GM12892 (cell line): ENCODE measurements around the gene IFI35.

Source experiments
- DNase-seq: peaks from one replicate; pipeline ENCODE4 v3.0.0; 2011; ENCODE audit not compliant: insufficient read length
- FAIRE-seq: peaks from 2 replicates; lab custom pipeline; 2011; peaks lifted over from hg19 to GRCh38; lab: Jason Lieb, UNC
- POLR2A ChIP-seq: IDR thresholded peaks from 2 replicates; pipeline ENCODE4 v1.6.1; 2011; ENCODE audit warnings: low read depth, low read length, control low read depth
- POLR2AphosphoS5 ChIP-seq: IDR thresholded peaks from 2 replicates; pipeline ENCODE4 v1.6.1; 2011; ENCODE audit warnings: low read depth, low read length, control low read depth
- TAF1 ChIP-seq: IDR thresholded peaks from 2 replicates; pipeline ENCODE4 v1.6.1; 2011; ENCODE audit warnings: low read depth, mild to moderate bottlenecking, control low read depth, low read length, borderline replicate concordance

Gene IFI35

DNA sequence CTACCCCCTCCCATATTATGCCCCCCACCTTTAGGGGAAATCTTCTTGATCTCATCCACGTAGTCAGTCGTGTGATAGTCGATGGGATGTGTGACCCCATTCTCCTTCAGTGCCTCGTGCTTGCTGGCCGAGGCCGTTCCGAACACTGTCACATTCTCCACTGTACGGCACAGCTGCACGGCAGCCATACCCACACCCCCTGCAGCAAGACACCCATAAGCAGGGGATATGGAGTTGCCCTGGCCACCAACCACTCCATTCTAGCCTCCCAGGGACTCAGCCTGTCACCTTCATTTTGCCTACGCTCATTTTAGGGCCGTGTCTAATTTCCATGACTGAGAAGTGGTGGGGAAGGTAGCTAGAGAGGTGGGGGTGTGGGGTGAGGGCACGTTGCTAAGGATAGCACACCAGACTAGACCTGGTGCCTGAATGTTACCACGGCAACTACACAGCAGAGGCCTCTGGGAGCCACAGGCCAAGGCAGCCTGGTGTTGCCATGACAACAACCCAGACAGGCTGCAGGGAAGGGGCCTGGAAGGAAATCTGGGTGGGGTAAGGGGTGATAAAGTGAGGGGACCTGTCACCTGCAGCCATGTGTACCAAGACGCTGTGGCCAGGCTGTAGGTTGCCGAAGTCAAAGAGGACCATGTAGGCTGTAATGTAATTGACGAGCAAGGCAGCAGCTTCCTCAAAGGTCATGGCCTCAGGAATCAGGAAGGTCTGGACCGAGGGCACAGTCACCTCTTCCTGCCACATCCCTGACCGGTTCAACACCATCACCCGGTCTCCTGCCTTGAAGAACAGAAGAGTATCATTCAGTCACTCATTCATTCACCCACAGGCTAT lies 11.6 kb downstream of the IFI35 start:
- FAIRE-seq (peak; percentile 58), DNase-seq (no peak)
- TF ChIP-seq POLR2A = peak; percentile 9; the same call in 1 of the 2 replicates
- no peak for TF ChIP-seq TAF1
- no peak for TF ChIP-seq POLR2AphosphoS5

DNA sequence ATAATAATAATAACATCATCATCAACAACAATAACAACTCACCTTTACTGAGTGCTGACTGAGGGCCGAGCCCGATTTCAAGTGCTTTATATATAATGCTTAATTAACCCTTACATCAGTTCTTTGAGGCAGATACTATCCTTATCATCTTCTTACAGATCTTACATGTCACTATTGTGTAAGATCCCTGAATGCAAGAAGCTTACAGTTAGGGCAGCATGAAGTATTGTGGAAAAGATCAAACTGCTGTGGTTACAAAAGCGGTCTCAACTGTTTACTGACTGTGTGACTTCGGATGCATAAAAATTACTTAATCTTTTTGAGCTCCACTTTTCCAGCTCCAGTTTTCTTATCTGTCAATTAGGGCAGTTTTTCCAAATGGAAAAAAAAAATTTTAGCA lies 12.3 kb downstream of the IFI35 start:
- FAIRE-seq (no peak), DNase-seq (no peak)
- TF ChIP-seq POLR2AphosphoS5 (no peak), TAF1 (no peak), POLR2A (no peak)

DNA sequence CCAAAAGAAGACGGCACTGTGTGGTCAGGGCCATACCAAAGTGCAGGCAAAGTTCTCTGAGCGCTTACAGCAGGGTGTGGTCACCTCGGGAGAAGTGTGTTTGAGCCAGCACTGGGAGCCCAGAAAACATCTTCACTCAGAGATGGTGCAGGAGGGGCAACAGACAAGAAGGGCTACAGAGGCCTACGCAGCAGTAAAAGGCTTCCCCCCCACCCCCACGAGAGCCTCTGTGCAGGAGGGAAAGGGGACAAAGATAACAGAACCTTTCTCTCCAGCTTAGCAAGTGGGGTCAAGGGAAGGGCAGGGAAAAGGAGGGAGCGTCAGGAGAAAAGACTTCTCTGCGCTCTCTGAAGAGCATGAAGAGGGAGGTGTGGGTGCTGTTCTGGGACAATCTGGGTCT lies 12.8 kb downstream of the IFI35 start:
- DNase-seq (no peak), FAIRE-seq (no peak)
- TF ChIP-seq POLR2A (no peak), POLR2AphosphoS5 (no peak), TAF1 (no peak)

DNA sequence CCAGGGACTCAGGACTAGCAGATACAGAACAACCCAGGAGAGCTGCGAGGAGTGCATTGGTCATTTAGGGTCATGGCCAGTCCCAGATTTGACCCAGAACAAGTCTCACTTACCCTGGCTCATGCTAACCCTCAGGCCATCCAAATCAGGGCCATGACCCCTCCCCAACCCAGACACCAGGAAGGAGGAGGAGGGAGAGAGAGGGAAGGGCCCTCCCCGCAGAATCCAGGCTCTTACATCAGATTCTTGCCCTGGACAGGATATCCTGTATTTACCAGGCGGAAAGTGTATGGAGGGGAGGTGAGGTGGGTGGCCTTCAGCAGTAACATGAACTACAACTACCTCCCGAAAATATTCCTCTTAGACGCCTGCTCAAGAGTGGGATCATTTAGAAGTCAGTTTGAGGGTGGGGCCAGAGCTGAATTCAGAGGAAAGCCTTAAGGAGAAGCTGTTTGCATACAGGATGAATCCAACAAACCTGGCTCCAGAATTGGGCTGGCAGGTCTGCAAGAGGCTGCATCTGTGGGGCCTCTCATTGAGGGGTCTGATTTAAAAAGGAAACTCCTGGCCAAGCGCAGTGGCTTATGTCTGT lies 13.5 kb downstream of the IFI35 start:
- TF ChIP-seq POLR2A (no peak), TAF1 (no peak), POLR2AphosphoS5 (no peak)
- DNase-seq (no peak), FAIRE-seq (no peak)

DNA sequence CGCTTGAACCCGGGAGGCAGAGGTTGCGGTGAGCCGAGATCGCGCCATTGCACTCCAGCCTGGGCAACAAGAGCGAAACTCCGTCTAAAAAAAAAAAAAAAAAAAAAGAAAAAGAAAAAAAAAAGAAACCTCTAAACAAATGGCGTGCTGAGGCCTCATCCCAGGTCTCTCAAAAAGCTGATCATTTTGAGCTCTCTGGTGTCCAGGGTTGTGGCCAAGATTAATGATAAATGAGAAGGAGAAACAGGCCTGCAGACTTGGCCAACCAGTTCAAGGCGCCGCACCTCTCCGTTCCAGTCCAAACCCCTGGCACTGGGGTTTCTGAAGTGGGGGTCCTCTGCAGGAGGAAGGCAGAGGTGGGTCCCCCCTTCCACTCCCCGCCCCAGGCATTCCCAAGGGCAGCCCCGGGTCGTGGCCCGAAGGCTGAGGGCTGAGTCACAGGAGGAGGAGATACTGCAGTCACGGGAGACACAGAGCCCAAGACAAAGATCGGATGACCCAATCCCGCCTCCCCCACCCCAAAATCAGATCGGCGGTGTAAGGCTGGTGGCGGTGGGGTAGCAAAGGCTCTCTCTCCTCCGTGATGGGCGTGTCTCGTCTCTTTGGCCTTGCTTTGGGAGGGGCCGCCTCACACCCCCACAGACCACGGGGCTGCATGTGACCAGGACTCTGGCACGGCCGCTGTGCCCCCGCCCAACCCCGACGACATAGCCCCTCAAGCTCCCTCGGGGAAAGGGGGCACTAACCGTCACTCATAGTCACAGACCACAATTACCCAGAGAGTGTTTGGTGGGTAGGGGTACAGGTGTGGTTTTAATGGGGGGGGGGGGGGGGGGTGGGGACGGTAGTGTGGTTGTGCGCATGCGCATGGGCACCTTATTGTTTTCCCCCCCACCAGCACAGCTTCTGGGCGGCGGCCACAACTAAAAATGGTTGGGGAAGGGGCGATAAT lies 14.5 kb downstream of the IFI35 start:
- FAIRE-seq (no peak), DNase-seq (peak; percentile 37)
- TF ChIP-seq POLR2AphosphoS5 (no peak), POLR2A (no peak), TAF1 (no peak)

DNA sequence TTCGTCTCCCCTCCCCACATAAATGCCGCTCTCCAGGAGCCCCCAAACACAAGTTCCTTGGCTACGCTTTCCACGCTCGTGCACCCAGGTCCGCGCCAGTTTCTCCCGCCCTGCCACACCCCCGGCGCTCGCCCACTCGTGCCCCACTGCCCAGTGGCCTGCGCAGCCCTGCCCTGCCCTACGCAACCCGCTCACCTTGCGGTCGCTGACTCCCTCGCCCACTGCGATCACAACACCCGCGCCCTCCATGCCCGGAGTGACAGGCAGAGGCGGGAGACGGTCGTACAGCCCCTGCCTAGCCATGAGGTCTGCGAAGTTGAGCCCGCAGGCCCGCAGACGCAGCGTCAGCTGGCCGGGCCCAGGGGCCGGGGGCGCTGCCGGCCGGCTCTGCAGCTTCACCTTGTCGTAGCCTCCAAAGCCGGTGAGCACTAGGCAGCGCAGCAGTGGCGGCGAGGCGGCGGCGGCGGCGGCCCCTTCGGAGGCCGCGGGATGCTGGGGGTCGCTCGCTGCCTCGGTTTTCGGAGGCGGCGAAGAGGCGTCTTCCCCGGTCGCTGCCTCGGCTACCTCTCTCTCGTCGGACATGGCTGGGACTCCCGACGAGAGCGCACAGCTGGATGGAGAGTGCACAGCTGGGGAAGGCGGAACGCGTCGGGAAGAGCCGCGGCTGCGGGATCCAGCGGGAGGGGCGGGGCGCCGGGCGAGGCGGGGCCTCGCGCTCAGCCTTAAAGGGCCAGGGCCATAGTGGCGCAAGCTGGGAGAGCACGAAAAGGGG lies 15.3 kb downstream of the IFI35 start, which contains the start of gene VAT1:
Gene VAT1, minus strand, starts transcription at position 645 of the 772 bp plus-strand sequence. Its CDS starts 63 bp downstream, at position 582.
- TF ChIP-seq TAF1 (no peak), POLR2AphosphoS5 (no peak), POLR2A (no peak)
- FAIRE-seq (peak; percentile 96), DNase-seq (peak; percentile 75)

DNA sequence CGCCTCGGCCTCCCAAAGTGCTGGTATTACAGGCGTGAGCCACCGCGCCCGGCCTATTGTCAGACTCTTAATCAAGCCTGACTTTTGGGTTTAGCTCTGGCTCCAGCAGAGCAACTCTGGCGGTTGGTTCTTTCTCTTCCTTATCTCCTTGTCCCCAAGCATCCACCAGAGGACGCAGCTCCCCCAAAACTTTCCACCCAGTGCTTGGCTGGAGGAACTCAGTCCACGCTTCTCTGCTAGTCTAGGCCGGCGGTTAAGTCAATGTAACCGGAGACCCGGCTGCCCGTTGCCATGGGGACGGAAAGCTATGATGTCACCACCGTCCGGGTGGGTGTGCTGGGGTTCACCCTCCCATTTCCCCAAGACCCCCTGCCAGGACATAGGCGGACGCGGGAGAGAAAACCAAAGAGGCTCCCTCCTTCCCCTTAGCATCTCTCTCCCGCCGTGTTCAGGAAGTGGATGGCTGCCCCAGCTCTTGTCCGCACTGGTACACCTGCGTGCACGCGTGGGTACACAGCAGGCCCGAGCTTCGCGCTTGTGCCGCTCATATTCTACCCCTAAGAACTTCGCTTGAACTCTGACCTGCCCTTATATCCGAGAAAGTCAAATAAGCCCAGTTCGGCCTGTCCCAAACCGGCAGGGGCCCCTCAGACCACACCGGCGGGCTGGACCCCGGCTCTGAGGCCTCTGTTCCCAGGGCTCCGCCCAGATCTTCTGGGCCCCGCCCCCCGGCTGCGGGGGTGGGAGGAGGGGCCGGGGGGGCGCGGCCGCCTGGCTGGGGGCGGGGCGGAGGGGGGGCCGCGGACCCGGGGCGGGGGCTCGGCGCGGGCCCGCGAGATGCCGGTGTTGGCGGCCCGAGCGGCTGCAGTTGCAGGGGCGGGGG lies 18.1 kb downstream of the IFI35 start, which contains the start of gene RND2:
Gene RND2, plus strand, starts transcription at position 825 of the 883 bp plus-strand sequence. CDS start 117 bp downstream, outside the sequence.
- FAIRE-seq (peak; percentile 88), DNase-seq (peak; percentile 89)
- TF ChIP-seq POLR2AphosphoS5 = no peak
- TF ChIP-seq TAF1 = no peak
- TF ChIP-seq POLR2A = no peak

DNA sequence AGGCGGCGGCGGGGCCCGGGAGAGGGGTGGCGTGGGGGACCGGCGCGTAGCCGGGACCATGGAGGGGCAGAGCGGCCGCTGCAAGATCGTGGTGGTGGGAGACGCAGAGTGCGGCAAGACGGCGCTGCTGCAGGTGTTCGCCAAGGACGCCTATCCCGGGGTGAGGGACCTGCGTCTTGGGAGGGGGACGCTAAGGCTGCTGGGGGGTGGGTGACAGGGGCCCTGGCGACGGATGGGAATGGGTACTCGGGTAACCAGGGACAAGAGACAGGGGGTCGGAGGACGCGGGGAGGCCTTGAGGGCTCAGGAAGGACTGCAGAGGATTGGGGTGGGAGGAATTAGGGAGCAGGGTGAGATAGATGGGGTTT lies 18.7 kb downstream of the IFI35 start:
- TF ChIP-seq TAF1 (no peak), POLR2A (no peak), POLR2AphosphoS5 (no peak)
- DNase-seq (no peak), FAIRE-seq (no peak)

DNA sequence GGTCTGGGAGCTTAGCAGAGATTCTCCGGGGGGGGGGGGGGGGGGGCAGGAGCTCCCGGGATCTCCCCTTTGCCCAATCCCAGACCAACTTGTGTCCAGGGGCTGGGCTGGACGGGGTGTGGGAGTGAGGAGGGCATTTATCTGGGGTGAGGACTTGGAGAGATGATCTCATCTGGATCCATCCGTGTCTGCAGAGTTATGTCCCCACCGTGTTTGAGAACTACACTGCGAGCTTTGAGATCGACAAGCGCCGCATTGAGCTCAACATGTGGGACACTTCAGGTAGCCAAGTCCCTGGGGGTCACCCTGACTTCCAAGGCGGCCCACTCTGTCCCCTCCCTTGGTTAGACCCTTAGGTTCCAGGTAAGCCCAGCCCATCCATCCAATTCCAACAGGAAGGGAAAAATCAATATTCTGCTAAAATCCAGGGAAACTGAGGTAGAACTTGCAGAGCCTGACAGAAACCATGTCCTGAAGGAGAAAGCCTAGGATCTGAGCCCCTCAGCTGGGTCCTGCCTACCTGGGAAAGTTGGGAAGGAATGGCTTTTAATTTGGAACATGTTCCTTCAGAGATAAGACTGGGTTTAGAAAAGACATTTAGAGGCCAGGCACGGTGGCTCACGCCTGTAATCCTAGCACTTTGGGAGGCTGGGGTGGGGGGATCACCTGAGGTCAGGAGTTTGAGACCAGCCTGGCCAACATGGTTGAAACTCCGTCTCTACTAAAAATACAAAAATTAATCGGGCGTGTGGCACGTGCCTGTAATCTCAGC lies 19.4 kb downstream of the IFI35 start:
- DNase-seq (no peak), FAIRE-seq (no peak)
- TF ChIP-seq TAF1 (no peak), POLR2AphosphoS5 (no peak), POLR2A (no peak)
